ENCODE measurements around the gene HORMAD2. TPM values are rescaled to one million over a fixed set of nuclear protein-coding genes. Genes with fewer than 3 reads are reported as not detected.

HORMAD2 gene
- polyA plus RNA-seq, 2 of the 4 experiments (the other 2 are of a cell fraction) = not detected

DNA sequence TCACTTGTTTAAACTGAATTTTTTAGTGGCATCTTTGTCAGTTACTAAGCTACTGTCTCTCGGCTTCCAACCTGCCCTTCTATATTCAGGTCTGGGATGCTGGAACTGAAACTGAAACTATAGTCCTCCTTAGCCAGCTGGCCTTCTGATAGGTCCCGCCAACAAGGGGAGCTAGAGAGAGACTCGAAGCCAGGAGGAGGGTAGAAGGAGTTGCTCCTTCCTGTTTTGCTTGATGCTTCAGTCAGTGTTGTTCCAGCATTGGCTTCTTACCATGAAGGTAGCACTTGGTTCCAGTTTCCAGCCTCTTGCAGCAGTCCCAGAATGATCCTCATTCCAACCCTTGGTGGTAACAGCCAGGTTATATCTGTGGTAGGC lies 32.9 kb upstream of the HORMAD2 start (continued):
- TF ChIP-seq GATA3 (IDR thresholded peaks at IDR 0.05; ENCODE audit: borderline replicate concordance) (no peak), CBX2 (IDR thresholded peaks at IDR 0.05; ENCODE audit: borderline replicate concordance, low read depth) (no peak), NPAS2 (CRISPR knock-in tag; IDR thresholded peaks at IDR 0.05; ENCODE audit: borderline replicate concordance) (no peak), ZSCAN20 (CRISPR knock-in tag; IDR thresholded peaks at IDR 0.05) (no peak)
- TF ChIP-seq, protein P1, sequence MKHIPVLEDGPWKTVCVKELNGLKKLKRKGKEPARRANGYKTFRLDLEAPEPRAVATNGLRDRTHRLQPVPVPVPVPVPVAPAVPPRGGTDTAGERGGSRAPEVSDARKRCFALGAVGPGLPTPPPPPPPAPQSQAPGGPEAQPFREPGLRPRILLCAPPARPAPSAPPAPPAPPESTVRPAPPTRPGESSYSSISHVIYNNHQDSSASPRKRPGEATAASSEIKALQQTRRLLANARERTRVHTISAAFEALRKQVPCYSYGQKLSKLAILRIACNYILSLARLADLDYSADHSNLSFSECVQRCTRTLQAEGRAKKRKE (CRISPR knock-in tag; IDR thresholded peaks at IDR 0.05; ENCODE audit: low read depth) = no peak

- no peak for TF ChIP-seq POLR2A (IDR thresholded peaks at IDR 0.05; ENCODE audit: low read length)
- TF ChIP-seq KDM5A (IDR thresholded peaks at IDR 0.05) = no peak
- TF ChIP-seq RAD21 (conservative IDR thresholded peaks at IDR 0.05 in 1 of 2, IDR thresholded peaks at IDR 0.05 in 1 of 2) = no peak
- FAIRE-seq (no peak), ATAC-seq (no peak), DNase-seq (ENCODE audit: low read depth in 1 of 2, low spot score in 1 of 2) (no peak)
- POLR2A ChIA-PET = no interaction called here
- peaks cover 11% of the 10 kb centered on the region for H3K4me1 ChIP-seq
- no peak overlapping the region for H3K4me2 ChIP-seq
- no peak overlapping the region for H3K4me3 ChIP-seq
- 82% methylated on average over 2 of the region's 2 CpGs for WGBS (ENCODE audit: missing lambda C conversion rate)
- no peaks in the 10 kb centered on the region for H3K9me3 ChIP-seq
- CTCF ChIA-PET = interaction anchor here (1.3 to 1.6 kb wide), 2 partner anchors 9 to 40 kb away, joined by 4 to 7 read pairs; no protein-coding TSS in a partner anchor
- no peak overlapping the region for H3K27ac ChIP-seq
Measured at GRCh38 chr22:30048681-30049080, 31.6 kb upstream of the HORMAD2 start.

- Histone ChIP-seq H3K9me3 (peaks cover 4% of the 10 kb centered on the region; the same call in 1 of the 3 replicates), H3K27ac (no peak overlapping the region), H3K4me3 (no peak overlapping the region), H3K4me1 (no peaks in the 10 kb centered on the region), H3K4me2 (no peak overlapping the region)
- TF ChIP-seq HDAC2 (IDR thresholded peaks at IDR 0.05) = no peak
- TF ChIP-seq POLR2A (IDR thresholded peaks at IDR 0.05; ENCODE audit: low read length) = no peak
- no peak for TF ChIP-seq NPAS2 (CRISPR knock-in tag; IDR thresholded peaks at IDR 0.05; ENCODE audit: borderline replicate concordance)
- TF ChIP-seq POLR2AphosphoS2 (conservative IDR thresholded peaks at IDR 0.05; ENCODE audit: low read length) = no peak
- no peak for TF ChIP-seq ZFP36 (IDR thresholded peaks at IDR 0.05; ENCODE audit: borderline replicate concordance, partially characterized antibody)
- TF ChIP-seq RARB (CRISPR knock-in tag; IDR thresholded peaks at IDR 0.05) = no peak
- TF ChIP-seq ZNF302 (CRISPR knock-in tag; IDR thresholded peaks at IDR 0.05) = no peak
- no peak for TF ChIP-seq CHD4 (IDR thresholded peaks at IDR 0.05; ENCODE audit: borderline replicate concordance)
- TF ChIP-seq PHF8 (IDR thresholded peaks at IDR 0.05; ENCODE audit: borderline replicate concordance, low read depth) = no peak
- no peak for TF ChIP-seq ZC3H11A (IDR thresholded peaks at IDR 0.05)
- TF ChIP-seq CHD2 (IDR thresholded peaks at IDR 0.05; ENCODE audit: low read length, partially characterized antibody) = no peak
- no peak for TF ChIP-seq GATA3 (IDR thresholded peaks at IDR 0.05; ENCODE audit: borderline replicate concordance)
- TF ChIP-seq ESRRA (IDR thresholded peaks at IDR 0.05; ENCODE audit: borderline replicate concordance, low read length) = no peak
- no peak for TF ChIP-seq CTCF (IDR thresholded peaks at IDR 0.05)
- TF ChIP-seq EHMT2 (IDR thresholded peaks at IDR 0.05; ENCODE audit: low read depth) = no peak
- no peak for TF ChIP-seq KDM1A (IDR thresholded peaks at IDR 0.05; ENCODE audit: low read depth)
- no peak for TF ChIP-seq FOSB (CRISPR knock-in tag; IDR thresholded peaks at IDR 0.05)
- DNase-seq (ENCODE audit: low read depth in 1 of 2, low spot score in 1 of 2) = no peak
- no peak for ATAC-seq
- ChIA-PET CTCF (interaction anchor here (0.7 to 0.8 kb wide), 2 partner anchors 27 to 364 kb away, joined by 3 read pairs; no protein-coding TSS in a partner anchor), POLR2A (no interaction called here)
- FAIRE-seq = no peak
- 73% methylated on average over 10 of the region's 10 CpGs for WGBS (ENCODE audit: missing lambda C conversion rate)
Measured at GRCh38 chr22:30054067-30054763, 26.0 kb upstream of the HORMAD2 start.

Measured in A549 (cell line).